GM18873 (cell line): ENCODE results near the gene DDR2.

Experiments
- ATAC-seq: cut with Tn5 transposase; IDR thresholded peaks from one replicate; pipeline ENCODE4 v1.9.1; 2021; ENCODE audit warnings: mild to moderate bottlenecking, moderate library complexity, moderate number of reproducible peaks; ENCODE audit not compliant: unreplicated experiment, low FRiP score

Gene DDR2

DNA sequence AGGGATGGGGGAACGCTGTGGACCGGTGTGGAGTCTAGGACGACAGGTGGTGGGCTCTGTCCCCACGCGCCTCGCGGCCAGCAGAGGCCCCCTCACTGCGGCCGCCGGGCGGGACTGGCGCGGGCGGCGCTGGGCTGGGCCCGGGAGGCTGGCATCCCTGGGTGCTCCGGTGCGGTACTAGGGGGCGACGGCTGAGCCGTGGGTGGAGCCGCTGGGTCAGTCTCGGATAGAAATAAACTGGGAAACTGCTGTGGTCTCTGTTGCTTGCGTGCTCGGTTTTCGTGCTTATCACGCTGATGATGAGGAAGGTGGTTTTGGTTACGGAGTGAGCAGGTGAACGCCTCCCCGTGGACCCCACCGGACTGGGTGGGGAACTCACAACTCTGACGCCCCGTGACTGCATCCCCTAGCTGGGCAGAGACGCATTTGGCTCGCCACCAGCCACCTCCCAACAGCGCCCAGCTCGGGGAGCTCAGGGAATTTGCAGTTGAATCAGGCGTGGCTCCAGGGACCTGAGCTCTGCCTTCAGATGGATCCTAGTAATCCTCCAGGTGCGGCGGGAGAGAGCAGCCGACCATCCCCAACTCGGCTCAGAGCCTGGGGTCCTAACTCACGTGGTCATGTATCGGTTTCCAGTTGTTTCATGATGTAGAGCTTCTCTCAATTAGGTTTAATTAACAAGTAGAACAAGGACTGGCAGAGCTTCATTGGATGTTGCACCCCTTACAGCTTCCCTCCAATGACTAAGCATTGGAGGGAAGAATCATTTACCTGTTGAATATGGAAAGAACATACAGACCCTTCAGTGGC is 190.3 kb downstream of the DDR2 start:
- ATAC-seq, result no peak

GRCh38 chr1:162823231-162823630 is 191.0 kb downstream of the DDR2 start:
- no peak for ATAC-seq

DNA sequence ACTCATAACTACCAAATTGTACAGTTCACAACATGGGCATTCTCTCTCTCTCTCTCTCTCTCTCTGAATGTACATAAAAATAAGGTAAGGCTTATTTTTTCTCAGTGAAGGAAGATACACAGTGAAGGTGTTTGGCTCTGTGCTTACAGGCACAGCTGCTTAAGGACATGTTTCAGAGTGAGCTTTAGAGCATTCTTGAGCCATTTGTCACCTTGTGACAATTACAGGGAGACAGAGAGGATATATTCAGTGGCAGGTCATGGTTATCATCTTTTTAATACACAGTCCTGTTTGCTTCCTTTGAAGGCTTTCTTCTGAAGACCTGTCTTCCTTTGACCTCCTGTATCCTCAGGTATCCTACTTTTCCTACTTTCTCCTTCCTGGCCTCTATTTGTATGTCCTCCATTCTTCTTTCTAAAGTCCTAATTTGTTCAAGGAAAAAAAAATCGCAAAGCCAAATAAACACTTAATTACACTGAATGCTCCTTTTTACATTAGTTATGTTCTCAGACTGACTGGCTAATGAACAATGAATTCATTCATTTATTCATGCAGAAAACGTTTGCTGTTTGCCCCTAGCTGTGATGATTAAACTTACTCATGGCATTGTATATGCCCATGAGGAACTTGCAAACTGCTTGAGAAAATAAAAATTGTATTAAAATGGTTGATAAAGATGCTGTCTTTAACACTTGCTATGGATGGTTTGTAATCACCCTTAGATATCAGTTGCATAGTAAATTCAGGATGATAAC is 191.7 kb downstream of the DDR2 start:
- ATAC-seq, result no peak

DNA sequence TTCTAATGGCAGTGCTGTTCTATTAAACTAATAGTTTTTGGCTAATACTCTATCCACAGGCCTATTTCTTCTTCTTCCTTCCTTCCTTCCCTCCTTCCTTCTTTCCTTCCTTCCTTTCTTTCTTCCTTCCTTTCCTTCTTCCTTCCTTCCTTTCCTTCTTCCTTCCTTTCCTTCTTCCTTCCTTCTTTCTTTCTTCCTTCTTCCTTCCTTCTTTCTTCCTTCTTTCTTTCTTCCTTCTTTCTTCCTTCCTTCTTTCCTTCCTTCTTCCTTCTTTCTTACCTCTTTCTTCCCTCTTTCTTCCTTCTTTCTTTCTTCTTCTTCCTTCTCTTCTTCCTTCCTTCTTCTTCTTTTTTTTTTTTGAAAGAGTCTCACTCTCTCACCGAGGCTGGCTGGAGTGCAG is 197.0 kb downstream of the DDR2 start:
- no peak for ATAC-seq

GRCh38 chr1:162832470-162832869 is 200.2 kb downstream of the DDR2 start:
- ATAC-seq, result no peak

DNA sequence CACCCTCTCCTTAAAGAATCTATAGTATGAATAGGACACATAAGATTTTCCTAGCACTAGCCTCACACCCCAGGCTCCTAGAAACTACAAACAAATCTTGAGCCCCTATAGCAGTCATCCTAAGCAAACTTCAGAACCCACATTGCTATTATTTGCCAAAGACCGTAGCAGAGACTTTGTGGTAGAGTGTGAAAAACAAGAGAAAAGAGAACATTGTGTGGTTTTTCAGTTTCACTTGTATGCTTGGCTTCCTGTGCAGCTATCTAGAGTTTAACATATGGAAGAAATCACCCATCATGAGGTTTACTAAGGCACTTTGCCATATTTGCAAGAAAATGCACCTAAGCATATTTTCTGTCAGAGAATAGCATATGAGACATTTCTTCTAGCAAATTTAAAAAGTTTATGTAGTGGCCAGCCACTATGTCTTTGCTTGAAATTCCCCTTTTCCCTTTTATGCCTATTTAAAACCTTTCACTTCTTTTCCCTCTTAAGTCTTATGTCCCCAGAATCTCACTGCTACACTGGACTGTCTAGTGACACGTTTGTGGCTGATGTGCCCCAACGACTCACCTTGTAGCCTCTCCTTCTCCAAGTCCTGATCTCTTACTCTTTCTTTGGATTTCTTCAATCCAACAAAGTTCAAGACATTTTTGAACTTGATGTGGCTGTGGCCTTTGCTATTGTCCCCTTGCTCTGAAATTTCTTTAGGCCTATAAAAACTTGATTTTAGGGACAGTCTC is 203.1 kb downstream of the DDR2 start:
- no peak for ATAC-seq
